ENCODE data around the gene IZUMO1.
"Not testable (repeated sequence)": the region's sequence is repeated elsewhere in the genome, so short reads cannot be mapped to it uniquely, and the experiment has no call there.

IZUMO1 gene

GRCh38 chr19:48737360-48737998, 9.2 kb downstream of the IZUMO1 start:
- peak; percentile 60 for DNase-seq (ENCODE audit: low spot score)

DNA sequence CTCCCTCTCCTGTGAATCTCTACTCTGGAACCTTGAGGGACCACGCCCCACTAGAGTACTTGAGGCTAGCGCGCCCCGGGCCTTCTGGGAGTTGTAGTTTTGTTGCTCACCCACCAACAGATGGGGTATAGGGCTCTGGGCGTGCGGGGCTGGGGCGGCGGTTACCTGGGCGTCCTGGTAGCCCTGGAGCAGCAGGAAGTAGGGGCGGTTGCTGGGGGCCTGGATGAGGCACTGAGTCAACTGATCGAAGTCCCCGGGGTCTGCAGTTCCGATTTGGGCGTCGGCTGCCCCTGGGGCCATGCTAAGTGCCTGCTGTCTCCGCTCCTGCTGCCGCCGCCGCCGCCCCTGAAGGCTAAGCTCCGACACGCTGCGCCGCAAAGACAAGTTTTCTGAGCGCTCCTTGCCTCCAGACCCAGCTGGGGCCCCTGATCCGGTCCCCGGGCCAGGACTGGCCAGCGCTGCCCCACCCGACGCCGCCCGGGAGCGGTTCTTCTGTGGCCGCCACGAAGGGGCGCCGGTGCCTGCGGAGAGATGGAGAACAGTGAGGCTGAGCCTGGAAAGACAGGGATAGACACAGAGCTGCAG, 11.6 kb downstream of the IZUMO1 start:
- DNase-seq (ENCODE audit: low spot score): peak; percentile 82

GRCh38 chr19:48734625-48735024, 12.1 kb downstream of the IZUMO1 start:
- DNase-seq (ENCODE audit: low spot score): no peak

- no peak for DNase-seq (ENCODE audit: low spot score)
Measured at GRCh38 chr19:48731452-48731851, 15.3 kb downstream of the IZUMO1 start.

GRCh38 chr19:48728911-48729664, 17.6 kb downstream of the IZUMO1 start:
- peak; percentile 58 for DNase-seq (ENCODE audit: low spot score)

- DNase-seq (ENCODE audit: low spot score): no peak
Measured at GRCh38 chr19:48726556-48726955, 20.2 kb downstream of the IZUMO1 start.

DNA sequence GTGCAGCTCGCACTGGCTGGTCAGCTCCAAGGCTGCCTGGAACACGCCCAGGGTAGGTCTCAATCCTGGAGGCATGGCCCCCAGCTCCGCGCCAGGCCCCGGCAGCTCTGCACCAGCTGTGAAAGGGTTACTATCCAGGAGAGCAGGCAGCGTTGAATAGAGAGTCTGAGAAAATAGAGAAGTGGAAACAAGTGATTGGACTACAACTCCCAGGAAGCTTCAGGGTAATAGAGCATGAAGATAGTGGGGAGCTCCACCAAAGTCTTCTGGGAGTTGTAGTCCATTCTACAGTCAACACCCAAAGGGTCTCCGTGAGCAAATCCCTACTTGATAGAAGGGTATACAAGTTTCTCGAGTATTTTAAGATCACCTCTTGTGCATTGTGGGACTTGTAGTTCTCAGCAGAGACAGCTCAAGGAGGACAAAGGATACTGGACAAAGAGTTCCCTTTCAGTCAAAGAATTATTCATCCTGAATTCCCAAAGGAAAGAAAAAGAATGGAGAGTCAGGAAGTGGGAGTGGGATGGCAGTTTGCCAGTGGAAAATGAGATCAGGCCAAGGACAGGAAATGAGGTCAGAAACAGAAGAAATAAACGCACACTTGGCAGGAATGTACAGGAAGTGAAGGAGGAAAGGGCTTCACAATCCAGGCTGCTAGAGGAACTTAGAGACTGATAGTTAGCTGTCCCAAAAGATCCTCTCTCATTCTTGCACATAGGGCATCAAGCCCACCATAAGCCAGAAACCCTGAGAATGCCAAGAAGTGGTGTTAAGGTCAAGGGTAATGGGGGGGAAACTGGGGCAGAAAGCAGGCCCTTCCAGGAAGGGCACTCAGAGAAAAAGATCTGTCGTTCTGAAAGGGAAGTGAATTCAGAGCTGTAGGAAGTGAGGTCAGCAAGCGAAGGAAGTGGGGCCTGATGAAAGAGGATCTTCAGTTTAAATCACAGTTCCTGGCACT, 21.6 kb downstream of the IZUMO1 start:
- DNase-seq (ENCODE audit: low spot score): no peak

- DNase-seq (ENCODE audit: low spot score): no peak
Measured at GRCh38 chr19:48722196-48722708, 24.5 kb downstream of the IZUMO1 start.

DNA sequence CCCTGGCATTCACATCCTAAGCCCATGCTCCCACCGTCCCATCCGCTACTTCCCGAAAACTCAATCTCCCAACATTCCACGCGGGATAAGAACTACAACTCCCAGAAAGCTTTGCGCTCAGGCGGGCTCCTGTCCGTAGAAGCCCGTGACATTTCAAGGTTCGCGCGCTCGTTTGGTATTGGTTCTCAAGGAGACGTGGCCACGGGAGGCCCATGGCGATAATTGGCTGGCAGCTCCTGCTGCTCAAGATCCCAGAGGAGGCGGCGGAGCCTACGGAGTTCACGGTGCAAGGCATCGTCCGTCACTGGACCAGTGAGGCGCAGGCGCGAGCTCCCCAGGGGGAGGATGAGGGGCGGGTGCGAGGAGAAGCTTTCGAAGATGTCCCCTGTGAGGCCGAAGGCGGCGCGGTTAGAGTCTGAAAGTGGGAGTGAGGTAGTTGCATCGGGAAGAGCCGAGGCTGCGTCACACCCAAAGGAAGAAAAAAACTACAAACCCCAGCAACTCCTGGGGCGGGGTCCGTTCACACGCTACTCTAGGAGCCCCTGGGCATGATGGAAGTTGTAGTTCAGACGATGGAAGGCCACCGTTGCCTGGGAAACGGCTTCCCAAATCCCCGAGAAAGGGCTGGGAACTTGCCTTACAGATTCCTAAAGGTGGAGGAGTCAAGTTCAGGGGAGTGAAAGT, 26.0 kb downstream of the IZUMO1 start:
- peak; percentile 99 for DNase-seq (ENCODE audit: low spot score)

- no peak for DNase-seq (ENCODE audit: low spot score)
Measured at GRCh38 chr19:48720251-48720612, 26.5 kb downstream of the IZUMO1 start.

DNA sequence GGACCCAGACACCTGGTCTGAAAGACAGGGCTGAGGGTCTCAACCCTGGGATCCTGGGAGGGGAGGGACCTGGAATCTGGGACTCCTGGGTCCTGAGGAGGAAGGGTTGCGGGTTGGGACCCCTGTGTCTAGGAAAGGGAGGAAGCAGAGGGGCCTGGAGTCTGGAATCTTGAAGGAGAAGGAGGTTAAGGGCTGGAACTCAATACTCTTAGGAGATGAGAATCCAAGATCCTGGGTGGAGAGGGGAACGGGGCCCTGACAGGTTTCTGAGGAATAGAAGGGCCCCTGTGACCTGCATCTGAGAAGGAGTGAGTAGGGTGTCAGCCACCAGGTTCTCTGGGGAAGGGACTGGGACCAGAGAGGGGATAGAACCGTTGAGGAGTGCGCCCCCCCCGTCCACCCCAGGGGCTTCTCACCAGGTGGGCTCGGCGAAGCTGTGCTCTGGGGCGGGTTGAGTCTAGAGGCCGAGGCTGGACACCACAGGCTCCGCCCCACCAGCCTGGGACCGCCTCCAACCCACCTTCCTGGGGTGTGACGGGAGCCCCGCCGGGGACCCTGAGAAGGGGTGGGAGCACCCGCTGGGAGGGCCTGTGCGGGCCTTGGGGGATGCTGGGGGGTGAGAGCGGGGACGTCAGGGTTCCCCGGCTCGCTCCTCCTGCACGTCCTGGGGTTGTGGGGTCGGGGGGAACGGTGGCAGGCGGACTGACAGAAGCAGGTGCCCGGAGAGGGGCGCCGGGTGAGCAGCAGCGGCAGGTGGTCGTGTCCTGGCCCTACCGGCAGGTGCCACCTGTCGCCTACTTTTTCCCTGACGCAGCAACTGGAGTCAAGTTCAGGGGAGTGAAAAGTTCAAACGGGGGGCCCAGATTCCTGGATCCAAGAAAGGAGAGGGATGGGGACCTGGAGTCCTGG, 27.2 kb downstream of the IZUMO1 start, which contains the start of gene MAMSTR:
MAMSTR (minus strand) TSS at position 463 of the 909 bp plus-strand sequence. CDS start 694 bp downstream, outside the sequence.
- no peak for DNase-seq (ENCODE audit: low spot score)

- no peak for DNase-seq (ENCODE audit: low spot score)
Measured at GRCh38 chr19:48718711-48719231, 27.9 kb downstream of the IZUMO1 start.

- DNase-seq (ENCODE audit: low spot score): not testable (repeated sequence)
Measured at GRCh38 chr19:48718106-48718505, 28.6 kb downstream of the IZUMO1 start.

DNA sequence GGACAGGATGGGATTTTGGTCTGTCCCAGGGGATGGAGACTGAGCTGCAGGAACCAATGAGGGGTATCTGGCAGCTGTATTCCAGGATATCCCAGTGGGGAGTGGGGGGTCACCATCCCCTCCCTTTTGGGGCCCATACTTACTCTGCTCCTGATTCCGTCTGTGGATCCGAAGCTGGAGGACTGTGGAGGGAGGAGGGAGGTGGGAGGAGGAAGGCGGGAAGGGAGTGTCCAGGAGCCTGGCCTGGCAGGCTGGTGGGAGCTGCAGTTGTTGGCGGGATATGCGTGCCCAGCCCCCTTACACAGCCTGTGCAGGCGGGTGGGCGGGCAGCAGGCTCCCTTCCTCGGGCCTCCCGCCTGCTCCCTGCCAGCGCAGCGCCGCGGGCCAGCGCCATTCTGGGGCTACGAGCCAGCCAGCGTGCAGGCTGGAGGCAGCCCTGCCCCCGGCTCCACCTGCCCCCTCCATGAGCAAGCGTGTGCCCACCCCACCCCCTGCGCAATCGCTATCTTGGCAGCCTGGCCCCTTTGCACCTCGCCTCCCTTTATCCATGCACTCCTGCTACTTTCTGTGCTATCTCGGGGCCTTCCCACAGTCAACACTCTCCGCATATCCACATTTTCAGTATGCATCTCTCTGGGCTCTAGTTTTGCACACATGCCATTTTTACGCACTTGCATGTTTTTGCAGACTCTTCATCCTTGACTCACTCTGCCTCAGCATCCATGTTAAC, 30.0 kb downstream of the IZUMO1 start:
- DNase-seq (ENCODE audit: low spot score): peak; percentile 67

GRCh38 chr19:48715681-48716171, 31.0 kb downstream of the IZUMO1 start:
- DNase-seq (ENCODE audit: low spot score): peak; percentile 54

- DNase-seq (ENCODE audit: low spot score): no peak
Measured at GRCh38 chr19:48714759-48715675, 31.7 kb downstream of the IZUMO1 start.

DNA sequence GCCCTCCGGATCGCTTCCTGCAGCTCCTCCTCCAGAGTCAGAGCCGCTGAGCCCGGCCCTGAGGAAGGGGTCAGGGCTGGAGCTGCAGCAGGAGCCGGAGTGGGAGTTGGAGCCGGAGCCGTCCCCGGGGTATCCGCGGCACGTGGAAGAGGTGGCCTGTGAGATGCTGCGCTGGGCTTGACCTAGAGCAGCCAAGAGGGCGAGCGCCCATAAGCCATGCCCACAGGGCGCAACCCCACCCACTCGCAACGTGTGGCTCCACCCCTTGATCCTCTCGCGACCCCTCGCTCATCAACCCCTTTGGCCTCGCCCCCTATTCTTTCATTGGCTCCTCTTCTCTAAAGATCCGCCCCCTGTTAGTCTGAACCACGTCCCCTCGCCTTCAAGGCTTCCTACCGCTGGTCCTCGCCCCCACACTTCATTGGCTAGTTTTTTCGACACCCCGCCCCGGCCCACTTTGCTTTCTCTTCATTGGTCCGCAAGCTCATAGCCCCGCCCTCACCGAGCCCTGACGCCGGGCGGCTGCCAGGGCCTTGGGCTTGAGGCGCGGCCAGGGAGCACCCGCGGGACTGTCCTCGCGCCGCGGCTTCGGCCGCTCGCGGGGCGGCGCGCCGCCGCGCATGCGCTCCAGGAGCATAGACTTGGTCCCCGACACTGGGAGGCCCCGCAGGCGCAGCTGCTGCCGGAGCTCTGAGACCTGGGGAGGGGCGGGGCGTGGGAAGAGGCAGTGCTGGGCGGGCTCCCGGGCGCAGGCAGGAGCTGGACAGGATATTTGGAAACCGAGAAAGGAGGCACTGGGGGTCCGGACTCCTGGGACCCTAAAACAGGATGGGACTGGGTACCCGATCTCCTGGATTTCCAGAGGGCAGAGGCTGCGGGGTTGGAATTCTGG, 32.6 kb downstream of the IZUMO1 start:
- peak; percentile 99 for DNase-seq (ENCODE audit: low spot score)

All from ecto neural progenitor cell (in vitro differentiated cells).